ENCODE measurements around the gene LANCL2. TPM values are rescaled to one million over a fixed set of nuclear protein-coding genes. Genes with fewer than 3 reads are reported as not detected.
"Not testable (repeated sequence)": the region's sequence is repeated elsewhere in the genome, so short reads cannot be mapped to it uniquely, and the experiment has no call there.

Gene LANCL2
- total RNA-seq, 4 donors from 2014 or later: 14.5 to 32.5 (median 24.3) TPM

DNA sequence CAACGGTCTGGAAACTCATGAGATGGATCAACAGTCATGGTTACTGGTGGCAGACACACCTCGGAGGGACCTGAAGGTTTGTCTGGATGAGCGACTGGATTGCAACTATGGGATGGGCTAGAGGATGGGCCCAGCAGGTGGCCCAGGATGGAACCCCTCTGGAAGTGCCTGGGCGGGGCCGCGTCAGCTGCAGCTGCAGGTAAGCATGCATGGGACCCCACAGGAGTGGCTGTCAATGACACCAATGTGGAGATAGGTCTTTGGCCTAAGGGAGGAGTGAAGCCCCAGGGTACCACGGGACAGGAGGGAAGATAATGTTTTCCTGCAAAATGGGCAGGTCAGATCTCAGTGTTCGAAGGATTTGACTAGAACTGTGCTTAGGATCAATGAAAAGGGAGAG lies 103.4 kb downstream of the LANCL2 start:
- no peak for DNase-seq
- H3K36me3 ChIP-seq: no peaks in the 10 kb centered on the region
- H3K4me1 ChIP-seq: no peaks in the 10 kb centered on the region
- intact Hi-C loops (cut with DNase I): no loop called here
- TF ChIP-seq POLR2A (IDR thresholded peaks at IDR 0.05): no peak
- TF ChIP-seq, protein P1, sequence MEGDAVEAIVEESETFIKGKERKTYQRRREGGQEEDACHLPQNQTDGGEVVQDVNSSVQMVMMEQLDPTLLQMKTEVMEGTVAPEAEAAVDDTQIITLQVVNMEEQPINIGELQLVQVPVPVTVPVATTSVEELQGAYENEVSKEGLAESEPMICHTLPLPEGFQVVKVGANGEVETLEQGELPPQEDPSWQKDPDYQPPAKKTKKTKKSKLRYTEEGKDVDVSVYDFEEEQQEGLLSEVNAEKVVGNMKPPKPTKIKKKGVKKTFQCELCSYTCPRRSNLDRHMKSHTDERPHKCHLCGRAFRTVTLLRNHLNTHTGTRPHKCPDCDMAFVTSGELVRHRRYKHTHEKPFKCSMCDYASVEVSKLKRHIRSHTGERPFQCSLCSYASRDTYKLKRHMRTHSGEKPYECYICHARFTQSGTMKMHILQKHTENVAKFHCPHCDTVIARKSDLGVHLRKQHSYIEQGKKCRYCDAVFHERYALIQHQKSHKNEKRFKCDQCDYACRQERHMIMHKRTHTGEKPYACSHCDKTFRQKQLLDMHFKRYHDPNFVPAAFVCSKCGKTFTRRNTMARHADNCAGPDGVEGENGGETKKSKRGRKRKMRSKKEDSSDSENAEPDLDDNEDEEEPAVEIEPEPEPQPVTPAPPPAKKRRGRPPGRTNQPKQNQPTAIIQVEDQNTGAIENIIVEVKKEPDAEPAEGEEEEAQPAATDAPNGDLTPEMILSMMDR (IDR thresholded peaks at IDR 0.05): no peak
- no peak overlapping the region for H3K27ac ChIP-seq
- no peak overlapping the region for H3K4me3 ChIP-seq (replicated peaks in 1 of 3)
- H3K27me3 ChIP-seq: no peaks in the 10 kb centered on the region
- no peaks in the 10 kb centered on the region for H3K9me3 ChIP-seq
- 94 to 99% methylated on average over 8 of the region's 8 CpGs for WGBS, 2 donors

DNA sequence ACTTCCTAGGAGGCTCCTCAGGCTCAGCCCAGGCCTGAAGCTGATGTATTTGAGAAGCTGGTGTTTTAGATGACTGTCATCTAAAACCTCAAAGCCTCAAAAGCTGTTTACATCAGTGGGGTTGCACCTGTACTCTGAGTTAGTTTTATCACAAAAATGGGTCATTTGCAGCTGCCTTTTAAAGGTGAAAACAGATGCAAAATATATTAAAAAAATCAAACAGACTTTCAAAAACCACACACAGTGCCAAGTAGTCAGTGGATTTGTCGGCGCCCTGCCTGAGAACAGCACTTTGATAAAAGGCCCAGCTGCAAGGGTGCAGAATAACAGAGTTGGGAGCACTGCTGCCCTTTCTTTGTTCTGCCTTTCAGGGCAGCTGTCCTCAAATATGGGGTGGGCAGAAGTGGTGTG lies 104.1 kb downstream of the LANCL2 start:
- WGBS, 2 donors: 79 to 85% methylated on average over 2 of the region's 2 CpGs
- intact Hi-C loops (cut with DNase I): no loop called here
- H3K27ac ChIP-seq: no peak overlapping the region
- H3K36me3 ChIP-seq: no peaks in the 10 kb centered on the region
- H3K4me3 ChIP-seq (replicated peaks in 1 of 3): no peak overlapping the region
- H3K4me1 ChIP-seq: no peaks in the 10 kb centered on the region
- no peak for DNase-seq
- no peaks in the 10 kb centered on the region for H3K27me3 ChIP-seq
- H3K9me3 ChIP-seq: no peaks in the 10 kb centered on the region
- TF ChIP-seq, protein P1 (IDR thresholded peaks at IDR 0.05): no peak
- no peak for TF ChIP-seq POLR2A (IDR thresholded peaks at IDR 0.05)

DNA sequence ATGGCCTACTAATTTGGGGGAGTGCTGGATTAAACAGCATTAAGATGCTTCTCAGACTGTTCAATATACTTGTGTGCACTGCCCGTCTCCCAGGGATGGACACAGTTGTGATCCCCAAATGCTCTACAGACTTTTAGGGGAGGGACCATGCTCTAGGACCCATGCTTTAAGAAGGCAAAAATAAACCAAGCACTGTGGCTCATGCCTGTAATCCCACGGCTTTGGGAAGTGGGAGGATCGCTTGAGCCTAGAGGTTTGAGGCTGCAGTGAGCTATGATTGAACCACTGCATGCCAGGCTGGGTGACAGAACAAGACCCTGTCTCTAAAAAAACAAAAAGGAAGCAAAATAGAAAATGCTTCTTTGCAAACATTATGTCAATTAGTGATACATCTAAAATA lies 104.6 kb downstream of the LANCL2 start:
- Histone ChIP-seq H3K27ac (no peak overlapping the region), H3K27me3 (no peaks in the 10 kb centered on the region), H3K9me3 (no peaks in the 10 kb centered on the region), H3K4me1 (no peaks in the 10 kb centered on the region), H3K4me3 (replicated peaks in 1 of 3) (no peak overlapping the region), H3K36me3 (no peaks in the 10 kb centered on the region)
- intact Hi-C loops (cut with DNase I): no loop called here
- TF ChIP-seq, protein P1 (IDR thresholded peaks at IDR 0.05): no peak
- no peak for TF ChIP-seq POLR2A (IDR thresholded peaks at IDR 0.05)
- no peak for DNase-seq
- WGBS, 2 donors: 83 to 86% methylated on average over 2 of the region's 3 CpGs

DNA sequence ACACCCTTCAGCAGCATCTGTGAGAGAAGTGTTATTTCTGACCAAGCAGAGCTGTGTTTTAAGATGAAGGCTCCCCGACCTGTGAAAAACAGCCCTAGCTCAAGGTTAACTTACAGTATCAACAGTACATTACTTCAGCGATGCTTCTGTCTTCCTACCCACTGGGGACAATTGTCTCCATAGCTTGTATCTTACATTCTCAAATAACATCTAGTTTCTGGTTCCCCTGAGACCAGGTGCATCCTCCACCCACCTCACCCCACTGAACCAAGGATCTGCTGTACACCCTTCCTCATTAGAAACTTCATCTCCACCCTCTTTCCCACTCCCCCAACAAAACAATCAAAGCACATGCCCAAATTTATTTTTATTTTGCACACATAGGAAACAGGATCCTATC lies 105.1 kb downstream of the LANCL2 start:
- no peak for DNase-seq
- H3K27me3 ChIP-seq: no peaks in the 10 kb centered on the region
- H3K36me3 ChIP-seq: no peaks in the 10 kb centered on the region
- WGBS, 2 donors: 77 to 89% methylated on average over 2 of the region's 2 CpGs
- no peaks in the 10 kb centered on the region for H3K9me3 ChIP-seq
- TF ChIP-seq, protein P1 (IDR thresholded peaks at IDR 0.05): no peak
- no peak for TF ChIP-seq POLR2A (IDR thresholded peaks at IDR 0.05)
- no peak overlapping the region for H3K4me3 ChIP-seq (replicated peaks in 1 of 3)
- H3K27ac ChIP-seq: no peak overlapping the region
- no peaks in the 10 kb centered on the region for H3K4me1 ChIP-seq
- intact Hi-C loops (cut with DNase I): no loop called here

DNA sequence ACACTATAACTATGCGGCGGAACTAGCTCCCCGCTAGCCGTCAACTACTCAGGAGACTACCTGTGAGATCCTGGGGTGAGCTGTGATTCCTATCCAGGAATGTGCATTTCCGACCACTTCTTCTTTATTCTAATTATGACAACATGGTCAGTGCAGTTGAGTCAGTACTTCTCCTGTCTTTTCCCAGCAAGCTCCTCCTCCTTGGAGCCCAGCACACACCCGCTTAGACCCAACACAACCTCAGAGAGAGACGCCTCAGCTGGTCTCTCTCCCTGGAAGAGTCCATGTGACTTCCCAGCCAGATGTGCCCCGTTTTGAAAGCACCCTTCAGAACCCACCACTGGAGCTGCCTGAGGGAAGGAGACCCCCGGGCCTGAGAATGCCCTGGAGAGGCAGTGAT lies 106.5 kb downstream of the LANCL2 start:
- H3K9me3 ChIP-seq; H3K27me3 ChIP-seq; H3K4me3 ChIP-seq (replicated peaks in 1 of 3); intact Hi-C loops (cut with DNase I); H3K36me3 ChIP-seq; DNase-seq; H3K4me1 ChIP-seq; H3K27ac ChIP-seq: not testable (repeated sequence)
- 83 to 100% methylated on average over 1 to 2 of the region's 9 CpGs for WGBS, 2 donors

DNA sequence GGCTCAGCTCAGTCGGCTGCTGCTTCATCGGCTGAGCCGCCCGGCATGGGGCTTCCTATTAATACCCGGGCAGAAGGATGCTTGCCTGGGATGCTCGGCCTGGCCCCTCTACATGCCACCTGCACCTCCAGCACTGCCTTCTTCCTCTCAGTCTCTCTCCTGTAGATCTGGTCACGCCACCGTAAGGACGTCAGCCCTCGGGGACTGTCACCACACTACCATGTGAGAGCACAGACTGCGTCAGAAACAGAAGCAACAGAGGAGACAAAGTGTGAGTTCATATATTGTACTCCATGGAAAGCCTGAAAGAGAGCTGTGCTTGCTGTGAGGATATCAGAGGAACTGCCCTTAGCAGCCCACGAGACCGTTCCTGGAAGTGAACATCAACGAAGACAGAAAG lies 107.3 kb downstream of the LANCL2 start:
- H3K4me1 ChIP-seq; H3K36me3 ChIP-seq; intact Hi-C loops (cut with DNase I); H3K9me3 ChIP-seq; H3K27ac ChIP-seq; DNase-seq; H3K27me3 ChIP-seq; H3K4me3 ChIP-seq (replicated peaks in 1 of 3): not testable (repeated sequence)
- WGBS, 2 donors: no CpG with 5 or more reads among the region's 14 CpGs
